ENCODE results near the gene FBF1.
"Not testable (repeated sequence)": the region's sequence is repeated elsewhere in the genome, so short reads cannot be mapped to it uniquely, and the experiment has no call there.

Gene FBF1

GRCh38 chr17:75874323-75875181, 66.3 kb downstream of the FBF1 start:
- no peak for DNase-seq

GRCh38 chr17:75873587-75874322, 67.1 kb downstream of the FBF1 start:
- DNase-seq, result no peak

GRCh38 chr17:75872434-75873351, 68.1 kb downstream of the FBF1 start:
- DNase-seq, result no peak

- not testable (repeated sequence) for DNase-seq
Measured at GRCh38 chr17:75870228-75870627, 70.6 kb downstream of the FBF1 start.

- DNase-seq, result no peak
Measured at GRCh38 chr17:75869282-75870141, 71.3 kb downstream of the FBF1 start.

- DNase-seq, result not testable (repeated sequence)
Measured at GRCh38 chr17:75868730-75869281, 72.0 kb downstream of the FBF1 start.

GRCh38 chr17:75865404-75866188, 75.2 kb downstream of the FBF1 start:
- not testable (repeated sequence) for DNase-seq

- not testable (repeated sequence) for DNase-seq
Measured at GRCh38 chr17:75864887-75865286, 76.0 kb downstream of the FBF1 start.

- no peak for DNase-seq
Measured at GRCh38 chr17:75864448-75864871, 76.4 kb downstream of the FBF1 start.

GRCh38 chr17:75861927-75862317, 78.9 kb downstream of the FBF1 start:
- no peak for DNase-seq

Measured in cerebellar nuclear complex (tissue), 1 donor.